Heart right ventricle (tissue), 16 donors: Measurements from ENCODE around the gene ATRX. TPM values are rescaled to one million over a fixed set of nuclear protein-coding genes. Genes with fewer than 3 reads are reported as not detected.
A peak's percentile ranks its signal among the peaks of the same experiment; 100 is the strongest.
"Not testable (repeated sequence)": the region's sequence is repeated elsewhere in the genome, so short reads cannot be mapped to it uniquely, and the experiment has no call there.

Experiments
- ATAC-seq, 8 donors: fragments of 200-7000 bp; cut with Tn5 transposase; one replicate each; pipeline ENCODE4 v1.9.1; 2020; ENCODE audit warnings: mild to moderate bottlenecking in 8 of 8, moderate library complexity in 8 of 8, moderate number of reproducible peaks in 1 of 8
- DNase-seq, 2 donors: peaks; one replicate each; pipeline ENCODE4 v3.0.0-alpha.2; 2020
- H3K27ac ChIP-seq, 10 donors: fragments of 200-600 bp; sonication (generic) in 2 of 10; one replicate each; pipeline versions ENCODE4 v1.5.0 to v1.8.0; 2020 to 2022; ENCODE audit warnings: mild to moderate bottlenecking in 3 of 10
- H3K27me3 ChIP-seq, 7 donors: fragments of 200-600 bp; one replicate each; pipeline ENCODE4 v1.8.0; 2021 to 2022; ENCODE audit warnings: mild to moderate bottlenecking in 2 of 7
- H3K36me3 ChIP-seq, 9 donors: fragments of 200-600 bp; sonication (generic) in 1 of 9; one replicate each; pipeline versions ENCODE4 v1.5.0 to v1.8.0; 2020 to 2022; ENCODE audit warnings: mild to moderate bottlenecking in 2 of 9
- H3K4me1 ChIP-seq, 9 donors: fragments of 200-600 bp; sonication (generic) in 1 of 9; one replicate each; pipeline versions ENCODE4 v1.5.0 to v1.8.0; 2020 to 2022; ENCODE audit warnings: mild to moderate bottlenecking in 4 of 9
- H3K4me3 ChIP-seq, 10 donors: fragments of 200-600 bp; sonication (generic) in 2 of 10; one replicate each; pipeline versions ENCODE4 v1.5.0 to v1.8.0; 2020 to 2022; ENCODE audit warnings: mild to moderate bottlenecking in 7 of 10, moderate library complexity in 2 of 10
- H3K9me3 ChIP-seq, 11 donors: fragments of 200-600 bp in 10 of 11; sonication (generic) in 2 of 11; one replicate each; pipeline versions ENCODE4 v1.5.0 to v1.8.0; 2013 to 2022; ENCODE audit warnings: mild to moderate bottlenecking in 2 of 11, control low read depth in 1 of 11, moderate library complexity in 1 of 11
- CTCF ChIP-seq, 9 donors: fragments of 200-600 bp; sonication (generic) in 2 of 9; IDR thresholded peaks; one replicate each; pipeline versions ENCODE4 v1.5.0 to v1.8.0; 2021 to 2022; ENCODE audit warnings: antibody characterized with exemption in 9 of 9, mild to moderate bottlenecking in 5 of 9, moderate library complexity in 1 of 9
- WGBS, 2 donors: extraction: QIAGEN DNeasy Blood & Tissue Kit; methylation state at CpG; one replicate each; pipeline ENCODE4 v1.1.7; 2013; ENCODE audit warnings: inconsistent platforms in 1 of 2; 5-methylcytosine and 5-hydroxymethylcytosine counted together
- intact Hi-C, 10 donors: fragments of 100-400 bp; cut with DNase I; formaldehyde crosslinking; loops; one replicate each; pipeline versions ENCODE4 v1.11.1 to v1.14.2; 2022
- long read RNA-seq, 3 donors: library from polyadenylated mRNA; unstranded; transcript quantifications; one replicate each; pipeline ENCODE4 v2.0.0, GENCODE V29; 2020 to 2021
- polyA plus RNA-seq, 2 donors: library from polyadenylated mRNA; stranded (reverse); fragments of 200-250 nt; gene quantifications; one replicate each; pipeline ENCODE4 v1.2.3, GENCODE V29; 2013
- total RNA-seq, 10 donors: library from RNA; stranded (reverse); fragmentation: NEBNext Ultra II Directional in 3 of 10; extraction: Animal tissue kit (Norgen Biotek cat#: 25700) in 3 of 10; gene quantifications; one replicate each; pipeline versions ENCODE4 v1.2.1 to v1.2.4, GENCODE V29; 2021 to 2023
- donor health status: Arrhythmogenic right ventricular cardiomyopathy.
- donor health status: ischemic (EF 13 %, LVEDD 7.1; RV severe dilation, severe dysfunction).
- donor health status: healthy with polysubstance abuse.
- donor health status: DM: no; HTN: yes; CAD: no.
- donor health status: DM: no; HTN: no; CAD: no.
- donor health status: ischemic (EF 25% LVEDD 6.9; RV normal size, moderate dysfunction).
- donor health status: ischemic (EF 25% LVEDD 5.7; RV mildly dilated, moderate dysfunction).
- donor health status: healthy.
- donor health status: DM: yes; HTN: yes; CAD: no.
- donor health status: Ischemic cardiomyopathy.
- donor health status: ischemic (EF 35%, LVEDD 5.7; RV mildly dilated, moderate dysfunction).
- donor health status: nonischemic (EF 11% LVEDD 7.7; RV severe dilation, severe dysfunction).
- donor health status: DM: yes; HTN: yes; CAD: no.
- donor health status: PGD.
- donor health status: ischemic (EF 29% LVEDD 5.4; RV normal size, mild dysfunction).
- donor health status: nonischemic (EF 23%, LVEDD 6.1; RV moderate dilation, normal function).

Gene ATRX
- total RNA-seq (100 to 1,000 TPM in 2 of 10 donors, 10 to 100 TPM in 8; 71.2 to 107 (median 92.4) TPM), polyA plus RNA-seq (10 to 100 TPM in 1 of 2 donors, 1 to 10 TPM in 1; 8.1 to 32.6 TPM)
- long read RNA-seq, donor 1, transcript ATRX-213 (10 exons, 3,071 nt), result major isoform, 11 of 167 reads
- long read RNA-seq, donor 1, partial matches to known transcripts, result 115 of 167 reads
- long read RNA-seq, donor 1, other reads (novel, unspliced or antisense), result 36 of 167 reads
- long read RNA-seq, donor 2, transcript ATRX-213 (10 exons, 3,071 nt), result major isoform, 5 of 137 reads
- long read RNA-seq, donor 2, partial matches to known transcripts, result 87 of 137 reads
- long read RNA-seq, donor 2, other reads (novel, unspliced or antisense), result 44 of 137 reads
- long read RNA-seq, donor 3, transcript ATRX-213 (10 exons, 3,071 nt), result major isoform, 9 of 187 reads
- long read RNA-seq, donor 3, transcript ATRX-211 (8 exons, 1,860 nt), result minor isoform, 7 of 187 reads
- long read RNA-seq, donor 3, partial matches to known transcripts, result 121 of 187 reads
- long read RNA-seq, donor 3, other reads (novel, unspliced or antisense), result 48 of 187 reads

GRCh38 chrX:77785486-77786364, at the start of gene ATRX:
Gene ATRX (minus strand): TSS chrX:77786216. CDS start chrX:77786001, 215 bp downstream.
- no peaks in the 10 kb centered on the region for H3K36me3 ChIP-seq
- 0 to 1% methylated on average over 29 to 58 of the region's 61 CpGs for WGBS, 2 donors
- intact Hi-C loops, result loop anchor here in 2 of 10 donors (5.0 to 10.0 kb wide), 3 partner anchors 109 to 121 kb away; partner anchors contain the start of genes COX7B (in 2 of the 2) and MAGT1 (in 2 of the 2)
- H3K27ac ChIP-seq, result peak within 1 kb of the TSS; percentile 52 to 94 (median 89)
- no peak for TF ChIP-seq CTCF (IDR thresholded peaks at IDR 0.05)
- H3K9me3 ChIP-seq, result no peaks in the 10 kb centered on the region
- DNase-seq, result peak; percentile 64 to 70
- H3K27me3 ChIP-seq, result no peaks in the 10 kb centered on the region
- H3K4me1 ChIP-seq, result peaks cover 0 to 31% (median 4%) of the 10 kb centered on the region in 9 donors
- ATAC-seq, result peak; percentile 90 to 97 (median 95)
- H3K4me3 ChIP-seq, result peak within 1 kb of the TSS; percentile 15 to 77 (median 68)

GRCh38 chrX:77831544-77831943, 45.5 kb upstream of the ATRX start:
- H3K9me3 ChIP-seq, DNase-seq, H3K4me1 ChIP-seq, H3K27ac ChIP-seq, H3K4me3 ChIP-seq, ATAC-seq, H3K27me3 ChIP-seq, intact Hi-C loops: not testable (repeated sequence)
- peaks cover 0 to 50% (median 0%) of the 10 kb centered on the region in 9 donors for H3K36me3 ChIP-seq
- 96 to 98% methylated on average over 5 of the region's 5 CpGs for WGBS, 2 donors

GRCh38 chrX:77821989-77822388, 36.0 kb upstream of the ATRX start:
- intact Hi-C loops, H3K27ac ChIP-seq, H3K27me3 ChIP-seq, H3K4me3 ChIP-seq, H3K4me1 ChIP-seq, ATAC-seq, DNase-seq, H3K9me3 ChIP-seq: not testable (repeated sequence)
- 97 to 100% methylated on average over 2 of the region's 2 CpGs for WGBS, 2 donors
- peaks cover 0 to 30% (median 0%) of the 10 kb centered on the region in 9 donors for H3K36me3 ChIP-seq

- Histone ChIP-seq H3K9me3 (peaks cover 0 to 3% (median 0%) of the 10 kb centered on the region in 11 donors), H3K27me3 (no peaks in the 10 kb centered on the region), H3K27ac (no peak overlapping the region), H3K4me1 (no peaks in the 10 kb centered on the region), H3K36me3 (peaks cover 0 to 13% (median 0%) of the 10 kb centered on the region in 9 donors), H3K4me3 (no peak overlapping the region)
- intact Hi-C loops, result no loop called here
- no peak for TF ChIP-seq CTCF (IDR thresholded peaks at IDR 0.05)
- DNase-seq (no peak), ATAC-seq (no peak)
- 75 to 80% methylated on average over 9 of the region's 9 CpGs for WGBS, 2 donors
Measured at GRCh38 chrX:77820091-77820727, 34.2 kb upstream of the ATRX start.
